Activated CD4-positive, CD25-positive, alpha-beta regulatory T cell treated with anti-CD3 and anti-CD28 coated beads, Interleukin-2, amount 50 U/mL, for 24 hours (primary cell): Measurements from ENCODE around the gene SUCLA2.
A peak's percentile ranks its signal among the peaks of the same experiment; 100 is the strongest.
"Not testable (repeated sequence)": the region's sequence is repeated elsewhere in the genome, so short reads cannot be mapped to it uniquely, and the experiment has no call there.

Source experiments
- ATAC-seq, 2 donors: fragments of 150-1000 bp; cut with Tn5 transposase; one replicate each; pipeline ENCODE4 v1.10.0; 2021; ENCODE audit warnings: mild to moderate bottlenecking in 1 of 2, moderate library complexity in 1 of 2

SUCLA2 gene

GRCh38 chr13:48001114-48001881 is at the start of gene SUCLA2:
Gene SUCLA2, minus strand, starts transcription at chr13:48001273. Its CDS starts 4 bp downstream, at chr13:48001269.
- ATAC-seq = peak; percentile 99 to 100

DNA sequence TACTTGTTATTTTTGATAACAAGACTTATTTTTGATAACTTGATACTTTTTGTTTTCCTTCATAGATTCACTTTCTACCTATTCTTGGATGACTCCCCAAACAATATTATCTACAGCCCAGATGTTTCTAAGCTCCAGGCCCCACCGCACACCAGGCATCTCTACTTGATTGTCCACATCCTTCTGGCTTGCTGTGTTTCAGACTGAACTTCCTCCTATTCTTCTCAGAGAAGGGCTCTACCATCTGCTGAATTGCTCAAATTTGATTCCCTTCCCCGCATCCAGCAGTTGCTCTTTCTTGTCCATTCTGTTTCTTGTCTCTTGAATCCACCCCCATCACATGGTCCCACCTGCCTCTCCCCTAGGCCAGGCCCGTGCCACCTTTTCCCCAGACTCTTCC is 49.5 kb upstream of the SUCLA2 start:
- ATAC-seq = no peak

DNA sequence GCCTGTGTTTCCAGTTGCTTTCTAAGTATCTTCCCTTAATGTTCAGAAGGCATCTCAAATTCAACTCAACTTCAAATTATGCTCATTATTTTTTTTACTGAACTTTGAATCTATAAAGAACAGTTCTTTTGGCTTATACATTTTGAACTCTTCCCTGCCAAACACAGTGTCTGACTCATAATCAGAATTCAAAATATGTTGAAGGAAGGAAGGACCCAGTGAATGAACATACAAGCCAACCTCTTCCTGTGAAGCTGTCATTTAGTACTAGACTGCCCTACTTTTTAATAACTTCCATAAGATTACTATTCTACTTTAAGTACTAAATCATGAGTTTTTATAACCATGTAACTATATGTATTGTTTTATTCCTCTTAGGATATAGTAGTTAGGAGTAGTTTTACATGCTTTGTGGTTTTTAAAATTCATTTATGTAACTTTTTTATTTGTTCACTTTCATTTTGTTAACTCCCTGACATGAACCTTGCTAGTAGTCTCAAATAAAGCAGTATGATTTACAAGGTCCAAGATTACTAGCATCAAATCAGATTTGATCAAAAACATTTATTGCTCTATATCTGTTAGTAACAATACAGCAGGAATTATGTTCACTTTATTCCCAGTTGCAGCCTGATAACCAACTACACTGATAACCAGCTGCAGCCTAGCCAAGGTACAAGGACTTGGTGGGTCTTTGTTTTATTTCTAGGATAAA is 42.9 kb upstream of the SUCLA2 start:
- peak in 1 of 2 donors; percentile 56 for ATAC-seq

DNA sequence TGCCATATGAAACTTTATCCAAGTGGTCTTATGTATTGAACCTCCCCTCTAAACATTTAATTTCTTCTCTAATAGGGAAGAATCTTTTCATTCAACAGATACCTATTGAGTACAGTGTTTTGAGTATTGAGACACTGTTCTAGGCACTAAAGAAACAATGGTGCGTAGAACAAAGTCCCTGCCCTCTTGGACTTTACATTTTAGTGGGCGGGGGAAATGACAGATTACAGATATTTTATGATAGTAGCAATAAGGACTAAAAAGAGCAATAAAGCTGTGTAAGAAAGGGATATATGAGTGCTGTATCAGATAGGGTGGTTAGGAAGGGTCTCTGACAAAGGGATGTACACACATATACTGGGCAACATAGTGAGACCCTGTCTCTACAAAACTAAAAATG is 41.8 kb upstream of the SUCLA2 start:
- ATAC-seq = no peak

DNA sequence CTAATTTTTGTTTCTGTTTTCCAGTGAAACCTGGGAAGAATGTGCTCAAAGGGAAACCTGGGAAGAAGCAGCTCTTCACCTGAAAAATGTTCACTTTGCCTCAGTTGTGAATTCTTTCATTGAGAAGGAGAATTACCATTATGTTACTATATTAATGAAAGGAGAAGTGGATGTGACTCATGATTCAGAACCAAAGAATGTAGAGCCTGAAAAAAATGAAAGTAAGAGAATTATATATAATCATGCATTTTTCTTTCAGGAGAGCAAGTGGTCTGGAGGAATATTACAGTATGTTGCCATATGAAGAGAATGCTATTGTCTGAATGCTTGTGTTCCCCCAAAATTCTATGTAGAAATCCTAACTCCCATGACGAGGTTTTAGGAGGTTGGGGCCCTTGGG is 39.8 kb upstream of the SUCLA2 start:
- no peak for ATAC-seq

GRCh38 chr13:48040049-48040448 is 39.0 kb upstream of the SUCLA2 start:
- ATAC-seq = no peak

GRCh38 chr13:48038761-48039160 is 37.7 kb upstream of the SUCLA2 start:
- no peak for ATAC-seq

DNA sequence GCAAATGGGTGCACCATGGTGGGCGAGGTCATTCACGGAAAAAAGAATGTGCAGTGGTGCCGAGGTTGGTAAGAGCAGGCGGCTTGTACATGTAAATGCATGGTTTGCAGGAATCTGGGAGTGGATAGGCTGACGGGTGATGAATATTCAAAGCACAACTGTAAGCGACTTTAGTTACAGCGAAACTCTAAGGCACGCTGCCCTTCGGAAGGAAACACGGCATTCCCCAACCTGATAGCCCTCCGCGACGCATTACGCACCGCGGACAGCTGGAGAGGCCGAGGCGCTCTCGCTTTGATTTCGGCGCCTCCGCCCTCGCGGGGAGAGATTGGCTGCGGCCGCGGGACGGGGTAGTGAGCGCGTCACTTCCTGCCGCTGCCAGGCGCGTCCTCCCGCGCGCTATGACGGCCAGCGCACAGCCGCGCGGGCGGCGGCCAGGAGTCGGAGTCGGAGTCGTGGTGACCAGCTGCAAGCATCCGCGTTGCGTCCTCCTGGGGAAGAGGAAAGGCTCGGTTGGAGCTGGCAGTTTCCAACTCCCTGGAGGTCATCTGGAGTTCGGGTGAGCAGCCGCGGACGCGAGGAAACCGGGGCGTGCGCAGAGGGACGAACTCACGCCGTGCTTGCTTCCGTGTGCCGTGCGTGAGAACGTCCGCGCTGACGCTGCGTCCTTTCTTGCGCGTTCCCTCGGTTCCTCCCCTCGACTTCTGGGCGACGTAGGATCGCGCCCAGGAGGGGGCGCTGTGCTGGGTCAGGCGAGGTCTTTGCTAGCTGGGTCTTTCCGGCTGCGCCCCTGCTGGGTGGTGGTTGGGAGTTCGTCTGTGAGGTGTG is 36.5 kb upstream of the SUCLA2 start, which contains the start of gene NUDT15:
Gene NUDT15 (plus strand): TSS at position 381 of the 828 bp plus-strand sequence. CDS start 21 bp downstream, at position 402.
- peak; percentile 93 to 95 for ATAC-seq

- peak; percentile 45 to 46 for ATAC-seq
Observed at GRCh38 chr13:48029859-48030258, 28.8 kb upstream of the SUCLA2 start.

DNA sequence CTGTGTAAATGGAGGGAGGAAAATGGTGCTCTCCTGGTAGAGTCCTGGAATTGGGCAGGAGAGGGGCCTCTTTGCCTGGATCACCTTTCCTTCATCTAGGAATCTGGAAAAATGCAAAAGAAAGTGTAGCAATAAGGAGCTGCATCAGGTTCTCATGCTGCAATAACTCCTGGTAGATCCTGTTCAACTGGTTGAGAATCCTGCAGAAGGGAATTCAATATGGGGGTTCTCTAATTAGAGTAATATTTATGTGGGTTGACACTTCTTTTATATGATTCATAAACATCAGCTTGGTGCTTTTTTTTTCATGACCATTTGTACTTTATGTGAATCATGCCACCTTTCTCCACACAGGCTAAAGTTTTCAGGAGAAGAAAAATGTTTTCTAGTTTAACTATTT is 27.0 kb upstream of the SUCLA2 start:
- no peak for ATAC-seq

GRCh38 chr13:48019796-48020195 is 18.7 kb upstream of the SUCLA2 start:
- no peak for ATAC-seq

DNA sequence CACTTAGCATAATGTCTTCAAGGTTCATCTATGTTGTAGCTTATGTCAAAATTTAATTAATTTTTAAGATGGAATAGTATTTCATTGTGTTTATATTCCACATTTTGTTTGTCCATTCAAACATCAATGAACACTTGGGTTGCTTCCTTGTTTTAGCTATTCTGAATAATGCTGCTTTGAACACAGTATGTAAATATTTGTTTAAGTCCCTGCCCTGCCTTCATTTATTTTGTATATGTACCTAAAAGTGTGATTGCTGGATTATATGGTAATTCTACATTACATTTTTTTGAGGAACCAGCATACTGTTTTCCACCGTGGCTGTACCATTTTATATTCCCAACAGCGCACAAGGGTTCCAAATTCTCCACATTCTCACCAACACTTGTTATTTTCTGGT is 17.6 kb upstream of the SUCLA2 start:
- ATAC-seq = no peak

GRCh38 chr13:48014359-48014758 is 13.3 kb upstream of the SUCLA2 start:
- ATAC-seq = no peak

DNA sequence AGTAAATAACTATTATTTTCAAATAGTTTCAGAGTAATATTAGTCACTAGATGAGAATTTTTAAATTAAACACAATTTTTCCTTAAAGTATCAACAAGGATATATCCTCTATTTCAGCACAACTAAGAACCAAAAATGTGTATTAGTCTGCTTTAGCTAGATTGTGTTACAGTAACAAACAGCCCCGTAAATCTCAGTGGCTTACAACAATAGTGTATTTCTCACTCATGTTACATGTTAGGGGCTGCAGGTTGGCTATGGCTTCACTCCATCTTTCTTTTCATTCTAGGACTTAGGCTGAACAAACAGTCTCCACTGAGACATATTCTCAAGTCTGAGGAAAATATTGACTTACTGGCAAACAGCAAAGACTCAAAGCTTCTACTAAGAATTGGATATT is 11.6 kb upstream of the SUCLA2 start:
- ATAC-seq = no peak

DNA sequence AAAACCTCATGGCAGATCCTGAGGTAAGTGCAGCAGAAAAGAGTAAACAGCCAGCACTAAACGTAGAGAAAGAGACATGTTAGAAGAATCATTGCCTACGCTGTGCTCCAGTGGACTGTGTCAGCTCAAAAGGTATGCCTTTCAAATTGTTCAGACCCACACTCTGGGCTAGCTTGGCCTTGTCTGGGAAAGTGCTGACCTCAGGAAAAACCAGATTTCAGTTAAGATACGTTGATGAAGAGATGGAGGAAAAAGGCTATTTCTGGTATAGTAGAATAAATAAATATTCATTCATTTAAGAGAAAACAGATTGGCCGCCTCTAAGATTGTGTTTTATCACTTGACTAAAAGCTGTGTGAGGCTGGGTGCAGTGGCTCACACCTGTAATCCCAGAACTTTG is 9.6 kb upstream of the SUCLA2 start:
- no peak for ATAC-seq

DNA sequence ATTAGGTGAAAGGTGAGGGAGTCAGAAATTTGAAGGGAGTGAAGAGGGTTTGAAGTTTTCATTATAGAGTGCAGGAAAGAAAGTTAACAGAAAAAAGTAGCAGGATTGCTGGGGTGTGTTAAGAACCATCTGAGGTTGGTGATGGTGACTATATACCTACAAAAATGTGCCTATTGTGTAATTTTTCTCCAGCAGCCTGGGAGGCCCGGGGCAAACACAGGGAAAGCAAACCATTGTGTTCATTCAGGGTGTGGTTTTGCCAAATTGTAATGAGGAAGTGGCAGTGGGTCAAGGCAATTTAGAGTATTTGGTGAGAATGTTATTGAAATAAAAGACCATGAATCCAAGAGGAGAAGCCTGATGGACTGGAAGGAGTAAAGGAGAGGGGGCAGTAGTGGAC is 8.2 kb upstream of the SUCLA2 start:
- ATAC-seq = no peak

DNA sequence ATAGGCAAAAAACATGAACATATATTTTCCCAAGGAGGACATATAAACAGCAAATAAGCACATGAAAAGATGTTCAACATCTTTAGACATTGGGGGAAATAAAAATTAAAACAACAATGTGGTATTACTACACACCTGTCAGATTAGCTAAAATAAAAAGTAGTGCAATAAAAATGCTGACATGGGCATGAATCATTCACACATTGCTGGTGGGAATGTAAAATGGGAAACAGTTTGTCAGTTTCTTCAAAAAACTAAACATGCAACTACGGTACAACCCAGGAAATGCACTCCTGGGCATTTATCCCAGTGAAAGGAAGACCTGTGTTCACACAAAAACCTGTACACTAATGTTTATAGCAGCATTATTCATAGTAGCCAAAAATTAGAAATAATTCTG is 5.3 kb upstream of the SUCLA2 start:
- ATAC-seq = no peak

DNA sequence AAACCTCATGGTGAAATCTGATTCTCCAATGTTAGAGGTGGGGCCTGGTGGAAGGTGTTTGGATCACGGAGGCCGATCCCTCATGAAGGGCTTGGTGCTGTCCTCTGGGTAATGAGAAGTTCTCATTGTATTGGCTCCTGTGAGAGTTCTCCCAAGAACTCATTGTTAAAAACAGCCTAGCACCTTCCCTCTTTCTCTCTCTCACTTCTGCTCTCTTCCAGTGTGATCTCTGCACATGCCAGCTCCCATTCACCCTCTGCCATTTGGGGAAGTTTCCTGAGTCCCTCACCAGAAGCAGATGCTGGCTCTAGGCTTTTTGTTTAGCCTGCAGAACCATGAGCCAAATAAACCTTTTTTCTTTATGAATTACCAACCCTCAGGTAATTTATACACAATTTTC is 3.1 kb upstream of the SUCLA2 start:
- ATAC-seq = no peak

DNA sequence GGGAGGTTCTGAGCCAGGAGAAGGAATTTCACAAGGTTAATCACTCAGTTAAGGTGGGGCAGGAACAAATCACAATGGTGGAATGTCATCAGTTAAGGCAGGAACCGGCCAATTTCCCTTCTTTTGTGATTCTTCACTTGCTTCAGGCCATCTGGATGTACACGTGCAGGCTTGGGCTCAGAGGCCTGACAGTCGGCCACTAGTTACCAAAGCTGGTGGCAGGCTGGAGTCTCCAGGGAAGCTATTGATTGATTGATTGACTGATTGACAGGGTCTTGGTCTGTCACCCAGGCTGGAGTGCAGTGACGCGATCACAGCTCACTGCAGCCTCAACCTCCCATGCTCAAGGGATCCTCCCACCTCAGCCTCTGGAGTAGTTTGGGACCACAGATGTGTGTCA is 926 bp upstream of the SUCLA2 start:
- ATAC-seq = not testable (repeated sequence)

- peak; percentile 25 to 30 for ATAC-seq
Observed at GRCh38 chr13:48000559-48001113, 437 bp downstream of the SUCLA2 start.

DNA sequence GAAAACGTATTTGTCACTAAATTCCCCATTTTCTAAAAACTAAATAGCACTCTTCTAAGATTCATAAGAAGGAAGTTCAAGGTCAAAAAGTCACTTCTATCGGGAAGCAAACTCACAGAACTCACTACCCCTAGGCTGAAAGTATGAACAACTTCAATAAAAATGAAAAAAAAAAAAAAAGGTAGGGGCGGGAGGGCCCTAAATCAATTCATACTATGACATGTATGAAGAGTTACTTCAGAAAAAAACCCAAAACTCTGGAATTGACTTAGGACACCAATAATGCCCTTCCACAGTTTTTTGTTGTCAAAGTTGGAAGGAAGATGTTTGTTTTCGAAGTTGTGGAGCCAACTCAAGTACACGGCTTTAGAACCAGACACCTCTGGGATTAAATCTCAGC is 1.1 kb downstream of the SUCLA2 start:
- no peak for ATAC-seq

GRCh38 chr13:47997384-47997783 is 3.7 kb downstream of the SUCLA2 start:
- ATAC-seq = no peak

- ATAC-seq = no peak
Observed at GRCh38 chr13:47991859-47992258, 9.2 kb downstream of the SUCLA2 start.
